Measurements from ENCODE around the gene OMP. TPM values are rescaled to one million over a fixed set of nuclear protein-coding genes. Genes with fewer than 3 reads are reported as not detected.

OMP gene
- total RNA-seq, 2 experiments from 2014 or later: not detected

- Mint-ChIP-seq H3K4me3 (no peak overlapping the region), H3K27me3 (no peaks in the 10 kb centered on the region), H3K36me3 (ENCODE audit: low read depth) (no peaks in the 10 kb centered on the region), H3K9me3 (no peaks in the 10 kb centered on the region), H3K27ac (no peak overlapping the region), H3K4me1 (ENCODE audit: low read depth) (peaks cover 5% of the 10 kb centered on the region)
- H3K4me3 ChIP-seq (ENCODE audit: low read length): no peak overlapping the region
- intact Hi-C loops (cut with DNase I, micrococcal nuclease): loop anchor here in 1 of 2 experiments (5.0 kb wide), 1 partner anchor 362 kb away; no protein-coding TSS in a partner anchor
- peaks cover 7% of the 10 kb centered on the region for H3K4me1 ChIP-seq (ENCODE audit: insufficient read depth, low read length)
- POLR2A ChIA-PET: no interaction called here
- DNase-seq (no peak), ATAC-seq (ENCODE audit: poor library complexity) (no peak)
- TF ChIP-seq CTCF (IDR thresholded peaks at IDR 0.05): no peak
- no peaks in the 10 kb centered on the region for H3K27me3 ChIP-seq (ENCODE audit: control insufficient read depth in 1 of 2, insufficient read depth in 2 of 2, low read length in 2 of 2)
- no peaks in the 10 kb centered on the region for H3K36me3 ChIP-seq (ENCODE audit: insufficient read depth, low read length)
- CTCF ChIA-PET: no interaction called here
- no peaks in the 10 kb centered on the region for H3K9me3 ChIP-seq (ENCODE audit: control insufficient read depth in 1 of 2, insufficient read depth in 1 of 2, low read length in 2 of 2)
- H3K27ac ChIP-seq (ENCODE audit: low read depth in 1 of 2, low read length in 2 of 2): no peak overlapping the region
These were observed 8.4 kb upstream of the OMP start for GRCh38 chr11:77093987-77094840.

GRCh38 chr11:77094841-77095365 is 7.7 kb upstream of the OMP start:
- H3K4me3 ChIP-seq (ENCODE audit: low read length): no peak overlapping the region
- no peaks in the 10 kb centered on the region for H3K36me3 Mint-ChIP-seq (ENCODE audit: low read depth)
- no peak overlapping the region for H3K4me3 Mint-ChIP-seq
- H3K27ac ChIP-seq (ENCODE audit: low read depth in 1 of 2, low read length in 2 of 2): no peak overlapping the region
- H3K27me3 ChIP-seq (ENCODE audit: control insufficient read depth in 1 of 2, insufficient read depth in 2 of 2, low read length in 2 of 2): no peaks in the 10 kb centered on the region
- CTCF ChIA-PET: no interaction called here
- H3K27me3 Mint-ChIP-seq: no peaks in the 10 kb centered on the region
- H3K4me1 Mint-ChIP-seq (ENCODE audit: low read depth): peaks cover 5% of the 10 kb centered on the region
- H3K9me3 ChIP-seq (ENCODE audit: control insufficient read depth in 1 of 2, insufficient read depth in 1 of 2, low read length in 2 of 2): no peaks in the 10 kb centered on the region
- POLR2A ChIA-PET: no interaction called here
- ATAC-seq (ENCODE audit: poor library complexity) (no peak), DNase-seq (no peak)
- no peak overlapping the region for H3K27ac Mint-ChIP-seq
- TF ChIP-seq CTCF (IDR thresholded peaks at IDR 0.05): no peak
- no peaks in the 10 kb centered on the region for H3K9me3 Mint-ChIP-seq
- H3K4me1 ChIP-seq (ENCODE audit: insufficient read depth, low read length): peaks cover 7% of the 10 kb centered on the region
- no peaks in the 10 kb centered on the region for H3K36me3 ChIP-seq (ENCODE audit: insufficient read depth, low read length)
- intact Hi-C loops (cut with DNase I, micrococcal nuclease): loop anchor here in 1 of 2 experiments (5.0 kb wide), 1 partner anchor 363 kb away; no protein-coding TSS in a partner anchor

GRCh38 chr11:77095551-77096490 is 6.8 kb upstream of the OMP start:
- no peaks in the 10 kb centered on the region for H3K36me3 Mint-ChIP-seq (ENCODE audit: low read depth)
- peaks cover 5% of the 10 kb centered on the region for H3K4me1 Mint-ChIP-seq (ENCODE audit: low read depth)
- ATAC-seq (ENCODE audit: poor library complexity) (no peak), DNase-seq (no peak)
- no peak overlapping the region for H3K27ac Mint-ChIP-seq
- CTCF ChIA-PET: no interaction called here
- Histone ChIP-seq H3K4me1 (ENCODE audit: insufficient read depth, low read length) (peaks cover 5% of the 10 kb centered on the region), H3K9me3 (ENCODE audit: control insufficient read depth in 1 of 2, insufficient read depth in 1 of 2, low read length in 2 of 2) (no peaks in the 10 kb centered on the region), H3K27ac (ENCODE audit: low read depth in 1 of 2, low read length in 2 of 2) (no peak overlapping the region), H3K27me3 (ENCODE audit: control insufficient read depth in 1 of 2, insufficient read depth in 2 of 2, low read length in 2 of 2) (no peaks in the 10 kb centered on the region), H3K36me3 (ENCODE audit: insufficient read depth, low read length) (no peaks in the 10 kb centered on the region), H3K4me3 (ENCODE audit: low read length) (no peak overlapping the region)
- no peak overlapping the region for H3K4me3 Mint-ChIP-seq
- no peak for TF ChIP-seq CTCF (IDR thresholded peaks at IDR 0.05)
- H3K27me3 Mint-ChIP-seq: no peaks in the 10 kb centered on the region
- intact Hi-C loops (cut with DNase I, micrococcal nuclease): no loop called here
- no peaks in the 10 kb centered on the region for H3K9me3 Mint-ChIP-seq
- POLR2A ChIA-PET: no interaction called here
